GM10248 (cell line): ENCODE results near the gene NR2F1-AS1.

ENCODE experiments used
- CTCF ChIA-PET: fragments of 300-600 bp; sonication (Branson Sonifier 250); formaldehyde crosslinking; extraction: SDS; loops from one replicate; lab custom pipeline; 2021; ENCODE audit warnings: antibody characterized with exemption; lab: Yijun Ruan, JAX
- POLR2A ChIA-PET: fragments of 350-650 bp; sonication (Branson Sonifier 250); formaldehyde crosslinking; extraction: SDS; loops from one replicate; lab custom pipeline; 2020; ENCODE audit warnings: antibody characterized with exemption; lab: Yijun Ruan, JAX
- DNase-seq: peaks from one replicate; pipeline ENCODE4 v3.0.0; 2012; ENCODE audit errors: extremely low spot score
- CTCF ChIP-seq: IDR thresholded peaks from 2 replicates; pipeline ENCODE4 v1.5.1; 2012; ENCODE audit warnings: mild to moderate bottlenecking, low read depth; ENCODE audit errors: extremely low read depth, missing control alignments, control extremely low read depth

NR2F1-AS1 gene

GRCh38 chr5:93425096-93425495 is 155.9 kb downstream of the NR2F1-AS1 start:
- DNase-seq: no peak
- TF ChIP-seq CTCF: no peak
- ChIA-PET CTCF (interaction anchor here (1.2 kb wide), 1 partner anchor 16 kb away, joined by 3 read pairs; no protein-coding TSS in a partner anchor), POLR2A (no interaction called here)

- POLR2A ChIA-PET: no interaction called here
- DNase-seq: no peak
- CTCF ChIA-PET: no interaction called here
- no peak for TF ChIP-seq CTCF
Observed at GRCh38 chr5:93423300-93423699, 157.7 kb downstream of the NR2F1-AS1 start.

GRCh38 chr5:93422652-93423280 is 158.3 kb downstream of the NR2F1-AS1 start:
- no peak for DNase-seq
- POLR2A ChIA-PET: no interaction called here
- TF ChIP-seq CTCF: no peak
- CTCF ChIA-PET: interaction anchor here (1.1 kb wide), 1 partner anchor 19 kb away, joined by 3 read pairs; no protein-coding TSS in a partner anchor

GRCh38 chr5:93421987-93422401 is 159.0 kb downstream of the NR2F1-AS1 start:
- ChIA-PET CTCF (interaction anchor here (1.1 to 2.1 kb wide), 4 partner anchors 9 to 50 kb away, joined by 3 to 5 read pairs (median 3); no protein-coding TSS in a partner anchor), POLR2A (no interaction called here)
- TF ChIP-seq CTCF: no peak
- DNase-seq: no peak

- ChIA-PET POLR2A (no interaction called here), CTCF (interaction anchor here (0.7 to 2.1 kb wide), 4 partner anchors 10 to 51 kb away, joined by 3 to 5 read pairs (median 4); no protein-coding TSS in a partner anchor)
- DNase-seq: no peak
- TF ChIP-seq CTCF: no peak
Observed at GRCh38 chr5:93421468-93421867, 159.6 kb downstream of the NR2F1-AS1 start.

GRCh38 chr5:93417490-93417889 is 163.5 kb downstream of the NR2F1-AS1 start:
- ChIA-PET POLR2A (no interaction called here), CTCF (interaction anchor here (1.2 to 1.6 kb wide), 2 partner anchors 10 to 12 kb away, joined by 3 to 4 read pairs; no protein-coding TSS in a partner anchor)
- TF ChIP-seq CTCF: no peak
- DNase-seq: no peak
